Sigmoid colon (tissue), 4 donors: Measurements from ENCODE around the gene CMSS1.

Experiments
- CTCF ChIP-seq, 4 experiments: fragments of 450-650 bp in 3 of 4; fragments of 200-600 bp in 1 of 4; IDR thresholded peaks; one replicate each; pipeline ENCODE4 v1.5.1; 2016 to 2019; ENCODE audit warnings: antibody characterized with exemption in 4 of 4, mild to moderate bottlenecking in 3 of 4, moderate library complexity in 2 of 4
- POLR2A ChIP-seq, 2 donors: fragments of 450-650 bp; IDR thresholded peaks; one replicate each; pipeline ENCODE4 v1.6.1; 2016; ENCODE audit warnings: antibody characterized with exemption in 2 of 2, mild to moderate bottlenecking in 2 of 2, moderate library complexity in 2 of 2
- POLR2AphosphoS5 ChIP-seq, 4 donors: sonication (generic); formaldehyde crosslinking; IDR thresholded peaks; one replicate each; pipeline ENCODE4 v1.6.1; 2017; ENCODE audit warnings: antibody characterized with exemption in 4 of 4

- TF ChIP-seq CTCF (IDR thresholded peaks at IDR 0.05) (no peak), POLR2A (IDR thresholded peaks at IDR 0.05) (no peak), POLR2AphosphoS5 (IDR thresholded peaks at IDR 0.05) (no peak)
These were observed 268.7 kb downstream of the CMSS1 start for GRCh38 chr3:100086401-100086800.
